ENCODE data around the gene PSTPIP1.
A peak's percentile ranks its signal among the peaks of the same experiment; 100 is the strongest.

PSTPIP1 gene

DNA sequence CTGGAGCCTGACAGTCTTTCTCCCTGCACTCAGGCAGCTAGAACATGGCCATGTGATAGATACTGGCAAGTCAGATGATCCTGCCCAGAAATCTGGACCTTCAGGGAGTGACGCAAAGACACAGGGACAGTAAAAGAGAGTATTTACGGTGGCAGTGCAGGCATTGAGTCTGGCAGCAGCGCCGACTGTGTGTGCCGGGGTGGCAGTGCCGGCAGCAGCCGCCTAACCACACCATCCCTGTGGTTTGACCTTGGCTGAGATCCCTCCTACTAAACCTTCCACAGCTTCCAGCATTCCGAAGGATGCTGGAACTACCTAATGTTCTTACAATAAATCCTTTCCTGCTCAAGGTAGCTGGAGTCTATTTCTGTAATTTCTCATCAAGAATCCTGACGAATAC is 80.6 kb downstream of the PSTPIP1 start:
- DNase-seq = peak; percentile 30

DNA sequence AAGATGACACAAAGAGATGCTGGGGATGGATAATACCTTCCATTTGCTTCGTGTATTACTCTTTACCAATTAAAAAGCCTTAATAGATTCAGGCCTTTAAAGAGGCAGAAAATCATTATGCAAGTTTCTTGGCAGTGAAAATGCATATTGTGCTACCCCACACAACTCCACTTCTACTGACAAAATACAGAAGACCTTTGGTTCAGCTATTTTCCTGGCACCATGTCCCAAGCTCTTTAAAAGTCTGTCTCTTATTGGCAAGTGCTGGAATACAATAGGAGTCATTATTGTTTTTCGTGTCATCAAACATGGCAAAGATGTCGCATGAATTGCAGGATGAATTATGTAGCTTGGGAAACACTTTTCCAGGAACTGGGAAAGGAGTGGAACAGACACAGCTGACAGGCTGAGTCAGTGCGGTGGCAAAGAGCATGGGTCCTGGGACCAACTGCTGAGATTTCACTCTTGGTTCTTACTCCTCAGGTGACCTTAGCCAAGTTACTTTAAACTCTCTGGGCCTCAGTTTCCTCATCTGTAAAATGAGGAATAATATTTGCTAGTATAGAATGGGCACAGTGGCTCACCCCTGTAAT is 81.5 kb downstream of the PSTPIP1 start:
- DNase-seq = peak; percentile 27

DNA sequence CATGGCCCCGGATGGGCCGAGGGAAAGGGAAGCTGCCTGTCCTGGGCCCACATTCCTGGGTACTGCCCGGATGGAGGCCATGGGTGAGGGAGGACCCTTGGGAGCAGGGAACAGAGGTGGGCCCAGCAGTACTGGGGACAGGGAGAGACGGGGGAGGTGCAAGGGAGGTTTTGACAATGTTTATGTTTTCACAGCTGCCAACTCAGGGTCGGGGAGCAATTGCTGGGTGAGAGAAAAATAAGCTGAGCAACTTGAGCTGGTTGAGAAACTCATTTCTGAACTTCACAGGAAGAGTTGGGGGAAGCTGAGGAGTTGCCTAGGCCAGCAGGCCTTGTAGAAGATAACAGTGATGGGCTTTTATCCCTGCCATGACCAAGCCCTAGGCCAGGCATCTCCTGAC is 87.0 kb downstream of the PSTPIP1 start:
- DNase-seq = no peak

DNA sequence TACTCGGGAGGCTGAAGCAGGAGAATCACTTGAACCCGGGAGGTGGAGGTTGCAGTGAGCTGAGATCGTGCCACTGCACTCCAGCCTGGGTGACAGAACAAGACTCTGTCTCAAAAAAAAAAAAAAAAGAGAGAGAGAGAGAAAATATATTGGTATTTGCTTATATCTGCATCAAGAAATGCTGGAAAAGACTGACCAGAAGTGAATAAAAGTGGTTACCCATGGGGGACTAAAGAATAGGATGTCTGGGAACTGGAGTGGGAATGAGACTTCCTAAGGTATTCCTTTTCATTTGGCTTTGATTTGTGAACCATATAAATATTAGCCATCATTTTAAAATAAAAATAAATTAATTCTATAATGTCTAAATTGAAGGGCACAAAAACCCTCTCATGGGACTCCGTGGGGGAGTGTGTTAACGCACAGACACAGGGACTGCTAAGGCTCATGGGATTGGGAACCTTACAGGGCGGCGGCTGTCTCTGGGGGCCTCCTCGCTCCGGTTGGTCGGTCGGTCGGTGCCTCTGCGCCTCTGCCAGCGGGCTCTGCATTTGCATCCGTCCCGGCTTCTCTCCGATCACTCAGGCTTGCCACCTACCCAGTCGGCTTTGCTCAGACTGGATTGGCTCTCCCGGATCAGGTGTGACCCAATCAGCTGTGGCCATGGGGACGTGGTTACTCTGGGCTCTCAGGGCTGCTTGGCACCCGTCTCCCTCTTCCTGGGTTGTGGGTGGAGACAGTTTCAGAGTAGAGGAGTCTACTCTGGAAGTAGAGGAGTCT is 88.6 kb downstream of the PSTPIP1 start:
- peak; percentile 32 for DNase-seq

DNA sequence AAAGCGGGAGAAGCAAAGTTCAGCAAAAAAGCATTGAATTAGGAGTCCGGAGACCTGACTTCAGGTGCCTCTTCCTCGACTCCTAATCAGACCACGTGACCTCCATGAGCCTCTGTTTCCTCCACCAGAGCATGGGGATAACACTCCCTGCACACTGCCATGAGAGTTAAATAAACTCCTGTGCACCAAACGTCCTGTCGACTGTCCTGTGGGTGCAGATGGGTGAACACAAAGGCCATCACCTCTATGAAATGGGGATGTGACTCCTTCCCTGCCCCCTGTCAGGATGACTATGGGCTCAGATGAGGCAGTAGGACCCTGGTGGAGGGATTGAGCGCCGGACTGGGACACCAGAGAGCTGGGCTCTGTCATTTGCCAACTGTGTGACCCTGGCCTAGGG is 89.5 kb downstream of the PSTPIP1 start:
- DNase-seq = no peak

DNA sequence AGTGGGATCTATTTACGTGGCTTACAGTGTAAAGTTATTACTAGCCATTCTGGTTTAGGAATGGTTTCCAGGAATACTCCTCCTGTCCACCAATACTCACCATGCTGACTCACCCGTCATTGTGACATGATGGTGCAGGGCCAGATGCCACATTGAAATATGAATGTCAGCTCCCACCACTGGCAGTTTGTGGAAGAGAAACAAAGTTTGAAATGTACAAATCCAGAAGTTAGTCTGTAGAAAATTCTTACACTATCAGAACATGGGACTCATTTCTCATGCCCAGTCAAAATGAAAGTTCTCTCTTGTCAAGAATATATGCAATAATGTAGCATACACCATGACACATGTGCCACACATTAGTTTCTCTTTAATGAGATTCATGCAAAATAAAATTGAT is 90.4 kb downstream of the PSTPIP1 start:
- no peak for DNase-seq
